ENCODE results near the gene EPM2A.

- TF ChIP-seq POLR2A (IDR thresholded peaks at IDR 0.05; ENCODE audit: low read depth, low read length) (no peak), POLR2AphosphoS5 (IDR thresholded peaks at IDR 0.05; ENCODE audit: low read depth, low read length) (no peak), TAF1 (IDR thresholded peaks at IDR 0.05; ENCODE audit: borderline replicate concordance, low read depth, low read length) (no peak)
These were observed 65.0 kb downstream of the EPM2A start for GRCh38 chr6:145670311-145670710.
